ENCODE results near the gene SLC16A9.
"Not testable (repeated sequence)": the region's sequence is repeated elsewhere in the genome, so short reads cannot be mapped to it uniquely, and the experiment has no call there.

DNA sequence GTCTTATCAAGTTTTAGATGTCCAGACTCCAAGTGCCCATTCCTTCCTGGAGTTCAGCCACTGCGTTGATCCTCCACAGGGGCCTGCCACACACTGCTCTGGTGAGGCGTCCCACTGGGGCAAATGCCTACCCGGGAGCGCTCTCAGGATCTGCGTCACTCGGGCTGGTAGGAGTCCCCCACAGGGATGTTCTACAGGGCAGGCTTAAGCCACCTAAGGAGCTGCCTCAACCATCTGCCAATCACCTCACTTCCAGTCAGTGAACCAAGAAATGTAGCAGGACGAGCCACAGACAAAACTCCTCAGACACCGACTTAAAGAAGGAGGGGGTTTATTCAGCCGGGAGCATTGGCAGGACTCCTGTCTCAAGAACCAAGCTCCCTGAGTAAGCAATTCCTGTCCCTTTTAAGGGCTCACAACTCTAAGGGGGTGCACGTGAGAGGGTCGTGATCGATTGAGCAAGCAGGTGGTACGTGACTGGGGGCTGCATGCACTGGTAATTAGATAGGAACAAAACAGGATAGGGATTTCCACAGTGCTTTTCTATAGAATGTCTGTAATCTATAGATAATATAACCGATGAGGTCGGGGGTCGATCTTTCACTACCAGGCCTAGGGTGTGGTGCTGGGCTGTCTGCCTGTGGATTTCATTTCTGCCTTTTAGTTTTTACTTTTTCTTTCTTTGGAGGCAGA, 23.8 kb upstream of the SLC16A9 start:
- TF ChIP-seq, protein P1, sequence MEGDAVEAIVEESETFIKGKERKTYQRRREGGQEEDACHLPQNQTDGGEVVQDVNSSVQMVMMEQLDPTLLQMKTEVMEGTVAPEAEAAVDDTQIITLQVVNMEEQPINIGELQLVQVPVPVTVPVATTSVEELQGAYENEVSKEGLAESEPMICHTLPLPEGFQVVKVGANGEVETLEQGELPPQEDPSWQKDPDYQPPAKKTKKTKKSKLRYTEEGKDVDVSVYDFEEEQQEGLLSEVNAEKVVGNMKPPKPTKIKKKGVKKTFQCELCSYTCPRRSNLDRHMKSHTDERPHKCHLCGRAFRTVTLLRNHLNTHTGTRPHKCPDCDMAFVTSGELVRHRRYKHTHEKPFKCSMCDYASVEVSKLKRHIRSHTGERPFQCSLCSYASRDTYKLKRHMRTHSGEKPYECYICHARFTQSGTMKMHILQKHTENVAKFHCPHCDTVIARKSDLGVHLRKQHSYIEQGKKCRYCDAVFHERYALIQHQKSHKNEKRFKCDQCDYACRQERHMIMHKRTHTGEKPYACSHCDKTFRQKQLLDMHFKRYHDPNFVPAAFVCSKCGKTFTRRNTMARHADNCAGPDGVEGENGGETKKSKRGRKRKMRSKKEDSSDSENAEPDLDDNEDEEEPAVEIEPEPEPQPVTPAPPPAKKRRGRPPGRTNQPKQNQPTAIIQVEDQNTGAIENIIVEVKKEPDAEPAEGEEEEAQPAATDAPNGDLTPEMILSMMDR (IDR thresholded peaks at IDR 0.05), result not testable (repeated sequence)
- TF ChIP-seq ZFX (IDR thresholded peaks at IDR 0.05; ENCODE audit: borderline replicate concordance), result not testable (repeated sequence)

Data from 22Rv1 (cell line).